ENCODE measurements around the gene CALML6.

- TF ChIP-seq CTCF (IDR thresholded peaks at IDR 0.05 in 8 of 11, conservative IDR thresholded peaks at IDR 0.05 in 3 of 11) (no peak), POLR2AphosphoS5 (IDR thresholded peaks at IDR 0.05) (no peak), POLR2A (IDR thresholded peaks at IDR 0.05) (no peak)
These were observed 50.5 kb downstream of the CALML6 start for GRCh38 chr1:1965546-1965945.

All from spleen (tissue), 7 donors.